GM23338 (cell line): ENCODE results near the gene ISL2. TPM values are rescaled to one million over a fixed set of nuclear protein-coding genes. Genes with fewer than 3 reads are reported as not detected.

Source experiments
- ATAC-seq: fragments of 200-7000 bp; cut with Tn5 transposase; 3 replicates; pipeline ENCODE4 v1.9.1; 2020
- DNase-seq: peaks from one replicate; pipeline ENCODE4 v3.0.0-alpha.2; 2015; ENCODE audit warnings: low spot score
- H2AFZ ChIP-seq: fragments of 200-600 bp; sonication (generic); 2 replicates; pipeline ENCODE4 v1.8.0; 2016; ENCODE audit warnings: antibody characterized with exemption, mild to moderate bottlenecking, moderate library complexity
- H3F3A ChIP-seq: fragments of 200-600 bp; sonication (generic); replicated peaks from 2 replicates; pipeline ENCODE4 v1.8.0; 2017; ENCODE audit warnings: antibody characterized with exemption, mixed run types, low read depth
- H3K27ac ChIP-seq: fragments of 200-600 bp; sonication (generic); 2 replicates; pipeline ENCODE4 v1.6.1; 2016; ENCODE audit warnings: low read depth
- H3K27me3 ChIP-seq: fragments of 200-600 bp; sonication (generic); 2 replicates; pipeline ENCODE4 v1.8.0; 2016; ENCODE audit warnings: mild to moderate bottlenecking, mixed run types, moderate library complexity; ENCODE audit not compliant: insufficient read depth
- H3K36me3 ChIP-seq: fragments of 200-600 bp; sonication (generic); 2 replicates; pipeline ENCODE4 v1.8.0; 2016; ENCODE audit warnings: mild to moderate bottlenecking; ENCODE audit not compliant: insufficient read depth
- H3K4me1 ChIP-seq: fragments of 200-600 bp; sonication (generic); 2 replicates; pipeline ENCODE4 v1.8.0; 2016; ENCODE audit warnings: mild to moderate bottlenecking, moderate library complexity; ENCODE audit not compliant: insufficient read depth
- H3K4me2 ChIP-seq: fragments of 200-600 bp; sonication (generic); 2 replicates; pipeline ENCODE4 v1.7.1; 2017; ENCODE audit warnings: mixed run types
- H3K4me3 ChIP-seq: fragments of 200-600 bp; sonication (generic); 2 replicates; pipeline ENCODE4 v1.6.1; 2016; ENCODE audit warnings: mixed run types
- H3K79me2 ChIP-seq: fragments of 200-600 bp; sonication (generic); replicated peaks from 2 replicates; pipeline ENCODE4 v1.8.0; 2017; ENCODE audit warnings: mild to moderate bottlenecking; ENCODE audit not compliant: insufficient read depth
- H3K9me2 ChIP-seq: fragments of 200-600 bp; sonication (generic); 2 replicates; pipeline ENCODE4 v1.8.0; 2017; ENCODE audit not compliant: insufficient read depth
- H4K20me1 ChIP-seq: fragments of 200-600 bp; sonication (generic); replicated peaks from 2 replicates; pipeline ENCODE4 v1.8.0; 2017; ENCODE audit warnings: mild to moderate bottlenecking; ENCODE audit not compliant: insufficient read depth
- H3K27ac Mint-ChIP-seq: 2 replicates; pipeline ENCODE4 v1.8.0; 2020; ENCODE audit warnings: inconsistent platforms, mild to moderate bottlenecking, moderate library complexity, mixed read lengths
- H3K27me3 Mint-ChIP-seq: 3 replicates; pipeline ENCODE4 v1.8.0; 2022; ENCODE audit warnings: low read depth, mild to moderate bottlenecking, moderate library complexity, mixed read lengths, inconsistent platforms; ENCODE audit not compliant: insufficient read depth, poor library complexity
- H3K36me3 Mint-ChIP-seq: 3 replicates; pipeline ENCODE4 v1.8.0; 2021; ENCODE audit warnings: low read depth, mild to moderate bottlenecking, inconsistent platforms, moderate library complexity, mixed read lengths
- H3K4me1 Mint-ChIP-seq: 3 replicates; pipeline ENCODE4 v1.8.0; 2020; ENCODE audit warnings: mild to moderate bottlenecking, inconsistent platforms, mixed read lengths
- H3K4me3 Mint-ChIP-seq: 3 replicates; pipeline ENCODE4 v1.8.0; 2021; ENCODE audit warnings: moderate library complexity, mild to moderate bottlenecking, inconsistent platforms, mixed read lengths
- H3K9me3 Mint-ChIP-seq: 3 replicates; pipeline ENCODE4 v1.8.0; 2020; ENCODE audit warnings: moderate library complexity, mild to moderate bottlenecking, inconsistent platforms, mixed read lengths
- CREB1 ChIP-seq: fragments of 250-450 bp; sonication (Bioruptor Pico); IDR thresholded peaks from 2 replicates; pipeline ENCODE4 v1.5.0; 2020; ENCODE audit warnings: low read depth, mild to moderate bottlenecking, moderate library complexity
- ETS1 ChIP-seq: IDR thresholded peaks from 2 replicates; pipeline ENCODE4 v1.6.1; 2016; ENCODE audit warnings: antibody characterized with exemption
- EZH2 ChIP-seq: fragments of 200-600 bp; sonication (generic); IDR thresholded peaks from one replicate; pipeline ENCODE4 v1.8.0; 2017; ENCODE audit warnings: antibody characterized with exemption, mild to moderate bottlenecking, low read depth; ENCODE audit not compliant: unreplicated experiment
- EZH2phosphoT487 ChIP-seq: fragments of 200-600 bp; sonication (generic); IDR thresholded peaks from one replicate; pipeline ENCODE4 v1.8.1; 2018; ENCODE audit warnings: antibody characterized with exemption; ENCODE audit not compliant: unreplicated experiment
- JUNB ChIP-seq: IDR thresholded peaks from one replicate; pipeline ENCODE4 v1.6.1; 2016; ENCODE audit warnings: antibody characterized with exemption; ENCODE audit not compliant: unreplicated experiment
- NANOG ChIP-seq: IDR thresholded peaks from 2 replicates; pipeline ENCODE4 v1.6.1; 2016; ENCODE audit warnings: antibody characterized with exemption, borderline replicate concordance
- POLR2AphosphoS5 ChIP-seq: IDR thresholded peaks from 2 replicates; pipeline ENCODE4 v1.6.1; 2016; ENCODE audit warnings: antibody characterized with exemption, low read depth
- REST ChIP-seq: IDR thresholded peaks from one replicate; pipeline ENCODE4 v1.6.1; 2018; ENCODE audit warnings: antibody characterized with exemption; ENCODE audit not compliant: unreplicated experiment
- ZNF114 ChIP-seq: fragments of 250-450 bp; sonication (Bioruptor Pico); IDR thresholded peaks from 2 replicates; pipeline ENCODE4 v1.5.0; 2020; ENCODE audit warnings: mild to moderate bottlenecking, moderate library complexity
- ZNF331 ChIP-seq: fragments of 250-450 bp; sonication (Bioruptor Pico); IDR thresholded peaks from 2 replicates; pipeline ENCODE4 v1.5.0; 2020; ENCODE audit warnings: low read depth, mild to moderate bottlenecking, moderate library complexity
- ZNF462 ChIP-seq: fragments of 250-450 bp; sonication (Bioruptor Pico); IDR thresholded peaks from 2 replicates; pipeline ENCODE4 v1.5.0; 2020; ENCODE audit warnings: mild to moderate bottlenecking, moderate library complexity
- polyA plus RNA-seq: library from polyadenylated mRNA; unstranded; fragments of >200 nt; fragmentation: Nextera tagmentation; extraction: Ambion mirVana; gene quantifications from 2 replicates; pipeline ENCODE4 v1.2.1, GENCODE V29; 2016
- total RNA-seq: library from RNA; depleted of rRNA; stranded (reverse); fragments of >200 nt; shearing (Covaris generic); gene quantifications from 2 replicates; pipeline ENCODE4 v1.2.3, GENCODE V29; 2014

ISL2 gene
- total and polyA plus RNA-seq, 2 experiments from 2014 or later: 0.65 to 2.7 TPM

- ATAC-seq (peak; percentile 22), DNase-seq (peak; percentile 80)
- Histone ChIP-seq H4K20me1 (peaks cover 28% of the 10 kb centered on the region), H2AFZ (peak overlapping the region; percentile 72), H3K79me2 (no peaks in the 10 kb centered on the region), H3K4me1 (peaks cover 31% of the 10 kb centered on the region), H3F3A (peaks cover 4% of the 10 kb centered on the region), H3K27ac (no peak overlapping the region), H3K4me3 (peak overlapping the region; percentile 68), H3K4me2 (peak overlapping the region; percentile 91), H3K9me2 (no peaks in the 10 kb centered on the region), H3K27me3 (peaks cover 100% of the 10 kb centered on the region), H3K36me3 (no peaks in the 10 kb centered on the region)
- Mint-ChIP-seq H3K4me1 (peaks cover 26% of the 10 kb centered on the region), H3K9me3 (peaks cover 8% of the 10 kb centered on the region; the same call in 2 of the 3 replicates), H3K27ac (no peak overlapping the region), H3K27me3 (peaks cover 79% of the 10 kb centered on the region), H3K36me3 (no peaks in the 10 kb centered on the region; the same call in 2 of the 3 replicates), H3K4me3 (peak overlapping the region; percentile 68)
- no peak for TF ChIP-seq REST
- no peak for TF ChIP-seq JUNB
- no peak for TF ChIP-seq ETS1
- peak; percentile 3 for TF ChIP-seq EZH2
- TF ChIP-seq CREB1: no peak
- no peak for TF ChIP-seq ZNF331 (CRISPR knock-in tag)
- peak; percentile 44; the same call in 1 of the 2 replicates for TF ChIP-seq POLR2AphosphoS5
- peak; percentile 62 for TF ChIP-seq EZH2phosphoT487
- TF ChIP-seq ZNF114: no peak
- no peak for TF ChIP-seq NANOG
- TF ChIP-seq ZNF462 (CRISPR knock-in tag): no peak
Observed at GRCh38 chr15:76345880-76346668, 9.5 kb downstream of the ISL2 start.
